CD1c-positive myeloid dendritic cell (primary cell): Measurements from ENCODE around the gene IYD.
"Not testable (repeated sequence)": the region's sequence is repeated elsewhere in the genome, so short reads cannot be mapped to it uniquely, and the experiment has no call there.

ENCODE experiments used
- DNase-seq: peaks from one replicate; pipeline ENCODE4 v3.0.0-alpha.2; 2016; ENCODE audit errors: extremely low spot score

Gene IYD

DNA sequence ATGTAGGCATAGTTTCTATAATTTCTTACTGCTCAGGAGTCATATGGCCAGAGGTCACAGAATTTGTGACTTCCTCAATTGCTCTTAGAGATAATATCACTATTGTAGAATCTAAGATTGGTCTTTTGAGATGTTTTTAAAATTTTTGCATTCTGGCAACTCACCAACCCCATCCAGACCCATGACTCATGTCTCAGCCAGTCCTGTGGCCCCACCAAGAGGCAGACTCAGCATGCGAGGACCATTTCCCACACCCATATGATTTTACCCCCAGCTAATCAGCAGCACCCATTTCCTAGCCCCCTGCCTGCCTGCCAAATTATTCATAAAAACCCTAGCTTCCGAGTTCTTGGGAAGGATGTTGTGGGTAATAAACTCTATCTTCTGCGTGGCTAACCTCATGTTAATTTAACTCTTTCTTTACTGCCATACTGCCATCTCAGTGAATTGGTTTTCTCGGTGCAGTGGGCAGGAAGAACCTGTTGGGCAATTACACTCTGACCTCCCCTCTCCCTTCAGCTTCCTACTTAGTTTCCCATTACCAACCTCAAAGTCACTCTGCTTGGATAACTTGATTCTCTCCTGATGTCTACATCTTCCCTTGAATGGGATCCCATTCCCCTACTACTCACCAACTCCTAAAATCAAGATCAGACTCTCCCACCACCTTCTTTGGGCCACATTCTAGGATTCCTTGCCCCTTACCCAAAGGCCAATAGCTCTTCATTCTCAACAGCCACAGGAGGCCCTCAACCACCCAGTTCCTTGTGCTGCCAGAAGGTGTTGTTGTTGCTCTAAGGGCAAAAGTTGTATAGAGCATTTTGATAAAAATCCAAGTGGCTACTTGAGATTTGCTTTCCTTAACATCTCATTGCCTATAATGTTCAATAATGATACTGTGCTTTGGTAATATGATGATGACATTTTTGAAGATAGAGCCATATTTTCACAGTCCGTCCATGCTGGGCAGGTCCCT lies 16.2 kb upstream of the IYD start:
- no peak for DNase-seq

DNA sequence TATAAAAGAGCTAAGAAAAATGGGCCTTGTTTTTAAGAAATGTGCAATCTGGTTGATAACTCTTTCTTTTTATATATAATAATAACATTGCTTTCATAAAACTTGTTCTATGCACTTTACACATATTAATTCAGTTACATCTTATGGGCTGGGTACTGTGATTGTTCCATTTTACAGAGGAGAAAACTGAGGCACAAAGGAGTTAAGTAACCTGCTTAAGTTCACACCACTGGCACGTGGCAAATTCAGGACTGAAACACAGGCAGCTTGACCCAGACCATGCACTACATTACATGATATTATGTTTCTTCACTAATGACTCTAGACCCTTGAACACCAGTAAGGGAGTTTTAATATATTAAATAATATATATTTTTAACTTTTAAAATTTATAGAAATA lies 15.4 kb upstream of the IYD start:
- no peak for DNase-seq

DNA sequence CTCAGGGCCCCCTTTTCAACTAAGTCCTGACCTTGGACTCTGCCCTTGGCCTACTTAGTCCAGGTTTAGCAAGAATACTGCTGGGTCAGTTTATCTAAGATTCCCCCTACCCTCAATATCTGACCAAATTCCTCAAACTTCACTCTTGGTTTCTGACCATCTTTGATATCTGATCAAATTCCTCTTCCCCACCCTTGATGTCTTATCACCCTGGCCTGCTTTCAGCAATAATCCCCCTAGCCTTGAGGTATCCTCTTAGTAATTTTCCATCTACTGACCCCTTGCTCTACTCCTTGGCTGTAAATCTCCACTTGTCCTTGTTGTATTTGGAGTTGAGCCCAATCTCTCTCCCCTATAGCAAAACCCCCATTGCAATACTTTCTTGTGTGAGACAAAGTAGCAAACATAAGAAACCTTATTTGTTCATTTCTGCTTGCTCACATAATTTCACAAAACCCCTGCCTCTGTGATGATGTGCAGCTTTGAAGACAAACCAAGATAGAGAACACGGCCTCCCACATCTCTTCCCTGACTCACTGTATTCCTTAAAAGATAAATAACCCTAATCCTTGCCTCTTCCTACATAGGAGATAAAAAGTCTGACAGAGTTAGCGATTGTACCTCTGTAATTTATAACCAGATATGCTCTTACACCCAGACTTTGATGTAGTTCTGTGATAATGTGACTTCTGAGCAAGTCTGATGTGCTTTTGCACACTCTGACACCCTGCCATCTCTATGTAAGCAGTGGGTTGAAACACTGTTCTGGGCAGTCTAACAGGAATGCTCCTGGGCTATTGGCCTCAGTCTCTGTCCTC lies 13.8 kb upstream of the IYD start:
- no peak for DNase-seq

DNA sequence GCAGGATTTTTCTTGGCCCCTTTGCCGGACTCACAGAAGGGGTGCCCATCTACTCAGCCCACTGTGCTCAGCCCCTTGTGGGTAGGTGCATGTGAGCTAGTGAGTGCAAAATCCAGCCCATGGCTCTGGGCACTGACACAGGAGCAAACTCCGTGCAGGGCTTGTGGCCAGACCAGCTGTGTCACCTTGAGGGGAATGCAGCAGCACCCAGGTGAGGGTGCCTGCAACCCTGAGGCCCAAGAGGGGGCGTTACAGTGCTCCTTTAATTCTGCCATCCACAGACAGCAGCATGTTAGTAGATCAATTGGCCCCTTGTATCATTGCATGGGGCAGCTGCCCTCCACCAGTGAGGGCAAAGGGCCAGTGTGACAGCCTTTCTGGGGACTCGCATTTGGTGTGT lies 12.9 kb upstream of the IYD start:
- DNase-seq: no peak

DNA sequence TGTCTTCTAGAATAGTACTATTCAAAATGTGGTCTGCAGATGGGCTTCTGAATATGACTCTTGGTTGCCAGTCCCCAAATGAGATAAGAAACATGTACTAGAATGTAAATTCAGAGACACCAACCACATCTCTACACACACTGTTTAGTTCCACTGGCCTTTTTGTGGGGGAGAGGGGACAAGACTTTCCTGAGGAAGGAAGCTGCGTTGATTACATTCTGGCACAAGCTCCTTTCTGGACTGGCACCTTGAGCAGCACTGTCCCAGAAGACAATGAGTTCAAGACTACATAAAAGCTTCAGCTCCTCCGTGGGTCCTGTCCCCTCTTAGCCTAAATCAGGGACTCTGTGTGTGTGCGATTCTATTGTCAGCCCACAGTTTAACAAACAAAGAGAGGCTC lies 6.9 kb upstream of the IYD start:
- DNase-seq: no peak

DNA sequence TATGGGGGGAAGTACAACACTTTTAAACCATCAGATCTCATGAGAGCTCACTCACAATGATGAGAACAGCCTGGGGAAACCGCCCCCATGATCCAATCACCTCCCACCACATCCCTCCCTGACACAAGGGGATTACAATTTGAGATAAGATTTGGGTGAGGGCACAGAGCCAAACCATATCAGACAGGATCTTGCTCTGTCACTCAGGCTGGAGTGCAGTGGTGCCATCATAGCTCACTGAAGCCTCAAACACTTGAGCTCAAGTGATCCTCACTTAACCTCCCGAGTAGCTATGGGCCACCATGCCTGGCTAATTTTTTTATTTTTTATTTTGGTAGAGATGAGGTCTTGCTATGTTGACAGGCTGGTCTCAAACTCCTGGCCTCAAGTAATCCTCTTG lies 5.1 kb upstream of the IYD start:
- DNase-seq: no peak

DNA sequence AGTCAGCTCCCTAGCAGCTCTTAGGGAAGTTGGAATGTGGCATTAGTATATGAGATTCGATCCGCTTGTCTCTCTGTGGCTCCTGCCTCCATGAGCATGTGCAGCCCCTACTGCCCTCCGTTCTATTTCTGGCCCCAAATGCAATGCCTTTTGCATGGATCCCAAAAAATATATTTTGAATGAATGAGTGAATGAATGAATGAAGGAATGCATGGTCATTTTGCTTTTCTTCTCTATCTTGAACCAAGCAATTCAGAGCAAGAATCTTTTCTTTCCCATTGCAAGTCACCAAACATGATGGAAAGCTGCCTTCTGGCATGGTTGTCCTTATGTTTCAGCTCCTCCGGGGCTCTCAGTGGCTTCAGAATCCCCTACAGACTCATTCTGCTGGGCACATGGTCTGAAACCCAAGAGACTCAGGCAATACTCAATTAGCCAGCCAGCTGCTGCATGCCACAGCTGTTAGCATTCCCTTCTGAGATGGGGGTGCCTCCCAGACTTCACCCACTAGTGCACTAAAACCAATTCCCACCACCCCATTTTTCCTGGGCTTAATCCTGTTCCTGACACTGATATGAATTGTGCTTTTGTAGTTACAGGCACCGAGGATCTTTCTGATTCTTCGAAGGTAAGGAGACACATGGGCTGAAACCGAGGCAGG lies 2.6 kb upstream of the IYD start:
- DNase-seq: no peak

DNA sequence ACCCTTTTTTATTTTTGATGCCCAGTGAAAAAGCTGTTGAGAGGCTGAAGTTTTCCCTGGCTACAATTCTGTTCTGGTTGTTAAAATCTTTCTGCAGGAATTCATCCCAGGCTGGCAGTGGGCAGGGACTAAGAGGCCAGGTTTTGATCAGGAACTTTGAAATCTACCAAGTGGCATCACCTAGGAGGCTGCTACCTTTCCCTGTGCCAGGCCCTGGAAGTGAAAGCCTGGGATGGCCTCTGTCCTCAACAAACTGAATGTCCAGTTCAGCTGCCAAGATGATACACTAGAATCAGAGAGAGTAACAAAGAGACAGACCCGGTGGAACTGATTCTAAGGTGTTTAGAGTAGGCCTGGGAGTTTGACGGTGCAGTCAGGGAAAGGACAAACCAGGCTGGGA lies 596 bp downstream of the IYD start:
- no peak for DNase-seq

DNA sequence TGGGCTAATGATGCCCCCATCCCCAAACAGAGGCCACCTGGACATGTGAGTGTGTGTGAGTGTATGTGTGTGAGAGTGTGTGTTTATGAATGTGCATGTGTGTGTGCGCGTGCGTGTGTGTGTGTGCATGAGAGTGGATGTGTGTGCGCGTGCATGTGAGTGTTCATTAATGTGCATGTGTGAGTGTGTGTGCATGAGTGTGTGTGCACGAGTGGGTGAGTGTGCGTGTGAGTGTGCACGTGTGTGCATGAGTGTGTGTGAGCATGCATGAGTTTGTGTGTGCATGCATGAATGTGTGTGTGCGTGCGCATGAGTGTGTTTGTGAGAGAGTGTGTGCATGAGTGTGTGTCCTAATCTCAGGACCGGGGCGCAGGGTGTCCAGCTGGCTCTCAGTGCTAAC lies 1.3 kb downstream of the IYD start:
- DNase-seq: no peak

DNA sequence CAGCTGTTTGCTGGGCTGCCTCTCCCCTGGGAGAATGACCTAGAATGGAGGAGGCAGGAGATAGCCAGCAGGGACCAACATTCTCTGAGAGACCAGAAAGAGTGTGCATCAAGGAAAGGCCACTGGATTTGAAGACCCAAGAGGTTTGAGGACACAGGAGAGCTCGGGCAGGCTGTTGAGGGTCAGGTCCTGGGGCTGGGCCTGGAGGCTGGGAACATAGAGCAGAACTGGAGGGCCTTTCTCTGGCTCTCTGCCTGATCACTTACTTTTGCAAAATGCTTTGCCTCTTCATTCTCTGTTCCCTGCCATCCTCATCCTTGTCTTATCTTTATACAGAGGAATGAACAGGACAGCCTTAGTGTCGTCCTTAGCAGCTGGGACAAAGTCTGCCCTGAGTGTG lies 2.5 kb downstream of the IYD start:
- no peak for DNase-seq

DNA sequence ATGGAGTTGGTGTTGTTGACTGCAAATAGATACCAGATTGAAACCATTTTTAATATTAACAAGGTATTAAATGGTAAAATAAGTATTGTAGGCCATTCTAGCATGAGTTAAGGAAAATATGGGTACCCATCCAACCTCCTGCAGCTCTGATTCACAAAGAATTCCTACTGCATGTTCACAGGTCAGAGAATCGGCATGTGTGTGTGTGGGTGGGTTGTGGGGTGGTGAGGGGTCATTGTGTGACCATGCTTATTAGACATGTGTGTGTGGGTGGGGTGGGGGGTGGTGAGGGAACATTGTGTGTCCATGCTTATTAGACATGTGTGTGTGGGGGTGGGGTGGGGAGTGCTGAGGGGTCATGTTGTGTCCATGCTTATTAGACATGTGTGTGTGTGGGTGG lies 3.2 kb downstream of the IYD start:
- DNase-seq: no peak

DNA sequence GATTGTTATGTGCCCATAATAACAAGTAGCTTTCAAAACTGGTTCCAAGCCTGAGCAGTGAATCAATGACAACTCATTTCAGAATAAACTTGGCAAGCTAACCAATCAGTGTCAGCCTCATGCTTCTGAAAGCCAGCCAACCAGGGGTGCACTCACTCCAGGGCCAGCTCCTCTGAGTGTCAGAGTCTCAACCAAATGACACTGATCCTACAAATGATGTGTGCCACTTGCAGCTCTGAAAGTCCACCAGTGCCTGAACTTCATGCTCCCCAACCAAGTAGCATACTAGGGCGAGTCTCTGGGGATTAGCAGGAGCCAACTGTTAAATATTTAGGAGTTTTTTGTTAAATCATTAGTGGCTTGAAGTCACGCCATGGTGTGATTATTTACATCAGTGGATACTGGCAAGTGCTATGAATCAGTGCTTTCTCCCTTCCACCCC lies 4.5 kb downstream of the IYD start:
- DNase-seq: no peak

DNA sequence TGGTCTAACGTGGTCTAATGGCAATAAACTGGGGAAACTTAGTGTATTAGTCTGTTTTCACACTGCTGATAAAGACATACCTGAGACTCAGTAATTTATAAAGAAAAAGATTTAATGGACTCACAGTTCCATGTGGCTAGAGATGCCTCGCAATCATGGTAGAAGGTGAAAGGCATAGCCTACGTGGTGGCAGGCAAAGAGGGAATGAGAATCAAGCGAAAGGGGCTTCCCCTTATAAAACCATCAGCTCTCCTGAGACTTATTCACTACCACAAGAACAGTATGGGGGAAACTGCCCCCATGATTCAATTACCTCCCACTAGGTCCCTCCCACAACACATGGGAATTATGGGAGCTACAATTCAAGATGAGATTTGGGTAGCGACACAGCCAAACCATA lies 5.5 kb downstream of the IYD start:
- DNase-seq: not testable (repeated sequence)

DNA sequence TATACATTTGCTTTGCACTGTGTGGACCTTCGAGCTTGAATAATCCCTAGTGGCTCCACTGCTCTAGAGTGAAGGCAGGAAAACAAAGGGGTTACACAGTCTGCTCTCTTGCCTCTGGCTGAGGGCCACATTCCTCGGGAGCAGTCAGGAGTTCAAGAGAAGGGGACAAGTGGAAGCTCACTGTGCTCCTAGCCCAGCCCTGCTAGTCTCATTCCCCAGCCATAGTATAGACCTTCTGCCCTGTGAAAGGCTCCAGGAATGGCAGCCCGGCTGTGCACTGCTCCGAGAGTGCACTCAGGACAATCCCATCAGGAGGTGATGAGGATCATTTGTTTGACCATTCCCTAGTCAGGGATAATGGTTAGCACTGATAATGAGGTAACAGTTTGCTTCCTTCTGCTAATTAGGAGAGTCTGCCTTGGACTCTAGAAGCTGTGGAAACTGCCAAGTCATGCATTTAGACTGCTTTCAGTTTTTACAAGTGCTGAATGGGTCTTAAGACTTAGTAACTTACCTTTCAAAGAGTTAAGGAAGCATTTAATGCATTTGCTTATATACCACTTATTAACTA lies 8.5 kb downstream of the IYD start:
- DNase-seq: no peak

DNA sequence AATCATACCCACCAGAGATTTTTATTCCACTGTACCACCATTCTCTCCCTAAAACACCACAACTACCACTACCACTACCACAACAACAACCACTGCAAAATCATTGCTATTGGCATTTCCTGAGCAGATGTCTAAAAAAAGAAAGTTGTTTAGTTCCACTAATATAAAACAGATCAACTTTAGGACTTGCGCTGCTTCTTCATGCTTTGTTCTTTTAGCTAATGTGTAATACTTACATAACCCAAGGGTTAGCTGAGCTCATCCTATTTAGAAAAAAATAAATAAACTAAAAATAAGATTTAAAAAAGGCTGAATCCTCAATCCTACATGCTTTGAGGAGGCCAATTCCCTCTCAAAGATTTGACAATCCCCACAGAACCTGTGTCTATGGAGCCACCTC lies 11.4 kb downstream of the IYD start:
- DNase-seq: no peak

DNA sequence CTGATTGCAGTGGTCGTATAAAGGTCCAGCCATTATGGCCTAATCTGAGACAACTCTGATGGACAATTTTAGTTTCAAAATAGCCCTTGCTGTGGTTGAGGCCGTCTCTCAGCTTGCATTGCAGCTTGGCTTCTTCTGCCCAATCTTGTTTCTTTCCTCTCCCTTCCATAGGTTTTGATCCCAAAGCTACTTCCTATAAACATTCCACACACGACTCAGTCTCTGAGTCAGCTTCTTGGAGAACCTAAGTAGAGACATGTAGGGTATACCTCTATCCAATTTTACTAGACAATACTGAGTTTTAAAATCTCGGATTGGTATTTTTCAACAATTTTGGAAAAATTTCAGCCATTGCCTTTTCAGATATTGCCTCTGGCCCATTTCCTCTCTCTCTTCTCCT lies 13.4 kb downstream of the IYD start:
- no peak for DNase-seq

DNA sequence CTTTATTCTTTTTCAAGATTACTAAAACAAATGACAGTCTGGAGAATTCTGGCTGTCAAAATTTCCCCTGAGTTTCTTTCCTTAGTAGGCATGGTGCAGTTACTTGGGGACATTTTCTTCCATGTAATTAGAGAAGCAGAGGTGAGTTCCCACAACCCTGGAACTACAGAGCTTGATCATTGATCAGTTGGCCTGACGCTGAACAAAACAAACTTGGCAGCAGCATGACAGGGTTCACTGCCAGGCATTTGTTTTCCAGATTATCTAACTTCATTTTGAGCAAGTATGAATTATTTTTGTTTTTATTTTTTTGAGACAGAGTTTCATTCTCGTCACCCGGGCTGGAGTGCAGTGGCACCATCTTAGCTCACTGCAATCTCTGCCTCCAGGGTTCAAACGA lies 22.6 kb downstream of the IYD start:
- no peak for DNase-seq

DNA sequence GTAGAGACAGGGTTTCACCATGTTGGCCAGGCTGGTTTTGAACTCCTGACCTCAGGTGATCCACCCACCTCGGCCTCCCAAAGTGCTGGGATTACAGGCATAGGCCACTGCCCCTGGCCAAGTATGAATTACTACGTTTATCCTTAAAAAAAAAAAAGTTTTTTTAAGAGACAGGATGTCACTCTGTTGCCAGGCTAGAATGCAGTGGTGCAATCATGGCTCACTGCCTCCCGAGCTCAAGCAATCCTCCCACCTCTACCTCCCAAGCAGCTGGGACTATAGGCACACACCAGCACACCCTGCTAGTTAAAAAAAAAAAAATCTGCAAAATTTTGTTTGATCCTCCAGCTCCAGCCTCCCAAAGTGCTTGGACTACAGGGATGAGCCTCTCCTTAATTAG lies 23.1 kb downstream of the IYD start:
- no peak for DNase-seq

DNA sequence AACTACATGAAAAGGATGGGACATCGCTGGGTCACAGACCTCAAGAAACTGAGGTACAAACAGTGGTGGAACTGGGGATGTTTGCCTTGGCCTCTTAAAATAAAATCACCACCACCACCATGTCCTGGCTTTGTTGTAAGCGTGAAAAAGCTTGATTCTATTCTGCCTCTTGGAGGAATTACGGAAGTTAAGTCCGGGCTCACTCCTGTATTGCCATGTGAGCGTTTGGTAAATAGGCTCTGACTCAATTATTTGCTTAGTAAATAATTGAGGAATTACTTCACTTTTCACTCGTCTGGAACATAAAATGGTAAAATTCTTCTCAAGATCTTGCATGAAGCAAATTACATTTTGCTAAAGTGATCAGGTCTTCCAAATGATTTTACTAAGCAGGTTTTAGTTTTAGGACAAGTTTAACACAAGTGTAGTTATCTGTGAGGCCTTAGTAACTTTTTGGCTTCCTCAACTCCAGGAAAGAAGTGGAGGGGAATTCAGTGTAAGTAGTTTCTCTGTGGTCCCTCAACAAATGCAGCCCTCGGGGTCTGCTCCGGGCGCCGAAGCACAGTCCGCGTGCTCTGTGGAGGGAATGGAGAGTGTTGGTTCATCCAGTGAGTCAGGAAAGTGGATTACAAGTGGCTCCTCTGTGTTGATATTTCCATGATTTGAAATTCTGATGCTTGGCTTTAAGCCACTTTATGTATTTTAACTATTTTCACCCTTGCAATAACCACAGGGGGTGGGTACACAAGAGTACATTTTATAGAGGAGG lies 23.8 kb downstream of the IYD start:
- DNase-seq: no peak

DNA sequence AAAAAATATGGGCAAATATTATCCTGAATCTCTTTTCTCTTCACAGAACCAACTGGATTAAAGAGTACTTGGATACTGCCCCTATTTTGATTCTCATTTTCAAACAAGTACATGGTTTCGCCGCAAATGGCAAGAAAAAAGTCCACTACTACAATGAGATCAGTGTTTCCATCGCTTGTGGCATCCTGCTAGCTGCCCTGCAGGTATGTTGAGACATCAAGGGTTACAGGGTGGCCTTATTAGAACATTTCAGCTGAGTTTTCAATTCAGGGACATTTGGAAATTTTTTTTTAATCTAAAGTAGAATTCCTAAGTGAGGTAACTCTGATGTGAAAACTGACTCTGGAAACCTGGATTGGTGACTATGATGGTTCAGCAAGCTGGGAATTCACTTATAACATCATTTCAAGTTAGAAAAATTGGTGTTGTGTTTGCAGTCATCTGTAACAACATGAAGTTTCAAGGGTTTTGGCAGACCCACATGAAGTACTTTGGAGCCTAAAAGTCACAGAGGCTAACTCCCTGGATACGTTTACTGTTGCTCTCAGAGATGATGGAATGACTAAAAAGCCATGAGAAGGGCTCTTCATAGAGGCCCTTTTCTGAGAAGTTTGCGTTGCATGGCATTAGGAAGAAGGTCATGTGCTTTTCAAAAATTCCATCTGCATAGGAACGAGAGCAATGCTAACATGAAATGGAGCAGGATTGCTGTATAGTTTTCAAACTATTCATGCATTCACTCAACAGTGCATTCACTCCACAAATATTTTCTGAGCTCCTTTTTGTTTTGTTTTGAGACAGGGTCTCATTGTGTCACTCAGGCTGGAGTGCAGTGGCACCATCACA lies 25.5 kb downstream of the IYD start:
- no peak for DNase-seq
